DND-41 (cell line): ENCODE results near the gene AJAP1.

Experiments
- ATAC-seq: fragments of 200-7000 bp; cut with Tn5 transposase; 3 replicates; pipeline ENCODE4 v1.9.1; 2021; ENCODE audit warnings: low read depth; ENCODE audit not compliant: insufficient read depth
- DNase-seq: peaks from one replicate; pipeline ENCODE4 v3.0.0-alpha.2; 2020
- H2AFZ ChIP-seq: 2 replicates; pipeline ENCODE4 v1.6.0; 2012; ENCODE audit warnings: low read depth, low read length
- H3K27ac ChIP-seq: 2 replicates; pipeline ENCODE4 v1.5.1; 2012; ENCODE audit warnings: low read length, inconsistent platforms
- H3K27me3 ChIP-seq: fragments of 200-600 bp; sonication (generic); 2 replicates; pipeline ENCODE4 v1.6.0; 2012; ENCODE audit warnings: low read length, mild to moderate bottlenecking, inconsistent platforms; ENCODE audit not compliant: insufficient read depth, poor library complexity
- H3K36me3 ChIP-seq: 2 replicates; pipeline ENCODE4 v1.5.1; 2012; ENCODE audit warnings: low read length, inconsistent platforms; ENCODE audit not compliant: insufficient read depth
- H3K4me1 ChIP-seq: 2 replicates; pipeline ENCODE4 v1.5.1; 2012; ENCODE audit warnings: mild to moderate bottlenecking, low read length; ENCODE audit not compliant: insufficient read depth
- H3K4me2 ChIP-seq: 2 replicates; pipeline ENCODE4 v1.6.0; 2012; ENCODE audit warnings: mild to moderate bottlenecking, moderate library complexity, low read length, inconsistent platforms; ENCODE audit not compliant: insufficient read depth
- H3K4me3 ChIP-seq, 2 experiments: fragments of 200-600 bp in 1 of 2; shearing (Covaris generic) in 1 of 2; 2 replicates each; pipeline ENCODE4 v1.5.1; 2012 to 2016; ENCODE audit warnings: inconsistent platforms in 2 of 2, low read length in 2 of 2, mild to moderate bottlenecking in 2 of 2, low read depth in 1 of 2, moderate library complexity in 1 of 2
- H3K79me2 ChIP-seq: 2 replicates; pipeline ENCODE4 v1.6.0; 2012; ENCODE audit warnings: low read length, inconsistent platforms; ENCODE audit not compliant: insufficient read depth
- H3K9ac ChIP-seq: 2 replicates; pipeline ENCODE4 v1.6.0; 2012; ENCODE audit warnings: low read depth, mild to moderate bottlenecking, inconsistent platforms, low read length, moderate library complexity
- H3K9me3 ChIP-seq: 2 replicates; pipeline ENCODE4 v1.5.1; 2012; ENCODE audit warnings: low read length, moderate library complexity, mild to moderate bottlenecking, inconsistent platforms; ENCODE audit not compliant: insufficient read depth, severe bottlenecking
- H4K20me1 ChIP-seq: 2 replicates; pipeline ENCODE4 v1.6.0; 2012; ENCODE audit warnings: low read length; ENCODE audit not compliant: insufficient read depth
- CTCF ChIP-seq: IDR thresholded peaks from 2 replicates; pipeline ENCODE4 v1.5.1; 2012; ENCODE audit warnings: borderline replicate concordance, low read length, moderate library complexity, mild to moderate bottlenecking; ENCODE audit not compliant: poor library complexity, severe bottlenecking; ENCODE audit errors: extremely low read depth
- EZH2 ChIP-seq: IDR thresholded peaks from 3 replicates; pipeline ENCODE4 v1.6.1; 2012; ENCODE audit warnings: borderline replicate concordance, low read depth, mild to moderate bottlenecking, moderate library complexity, low read length, inconsistent platforms; ENCODE audit not compliant: severe bottlenecking

AJAP1 gene

DNA sequence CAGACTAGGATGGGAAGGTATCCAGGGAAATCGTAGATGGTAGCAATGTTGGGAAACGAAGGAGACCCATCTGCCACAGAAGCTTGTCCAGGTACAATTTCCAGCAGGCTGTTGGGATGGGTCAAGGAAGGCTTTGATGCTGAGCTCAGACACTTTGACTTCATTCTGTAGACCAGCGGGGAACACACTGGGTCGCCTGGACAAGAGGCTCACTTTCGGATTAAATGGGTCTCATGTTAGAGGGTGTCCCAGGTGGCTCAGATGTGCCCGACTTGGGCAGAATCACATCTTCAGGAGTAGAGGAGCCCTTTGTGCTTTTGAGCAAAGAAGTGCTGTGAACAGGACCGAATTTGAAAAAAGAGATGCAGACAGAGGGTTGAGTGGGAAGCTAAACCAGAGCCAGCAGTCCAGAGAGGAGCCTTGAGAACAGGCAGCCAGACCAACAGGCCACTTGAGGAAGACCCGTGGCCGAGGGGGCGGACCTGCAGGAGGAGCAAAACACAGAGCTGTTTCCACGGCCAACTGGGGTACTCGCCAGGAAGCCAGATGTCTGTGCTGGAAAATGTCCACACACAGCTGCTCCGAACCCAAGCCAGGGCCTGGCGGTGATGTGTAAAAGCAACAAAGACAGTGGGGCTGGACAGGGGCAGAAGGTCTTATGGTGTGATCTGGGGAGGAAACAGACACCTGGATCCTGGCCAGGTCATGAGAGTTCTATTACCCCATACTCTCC lies 146.9 kb downstream of the AJAP1 start:
- no peaks in the 10 kb centered on the region for H3K27me3 ChIP-seq
- H3K4me1 ChIP-seq, result no peaks in the 10 kb centered on the region
- no peak overlapping the region for H3K4me2 ChIP-seq
- H3K9me3 ChIP-seq, result peaks cover 3% of the 10 kb centered on the region
- no peak overlapping the region for H2AFZ ChIP-seq
- H4K20me1 ChIP-seq, result no peaks in the 10 kb centered on the region
- no peaks in the 10 kb centered on the region for H3K79me2 ChIP-seq
- no peak overlapping the region for H3K4me3 ChIP-seq
- no peaks in the 10 kb centered on the region for H3K36me3 ChIP-seq
- DNase-seq (no peak), ATAC-seq (no peak)
- H3K9ac ChIP-seq, result no peak overlapping the region
- no peak overlapping the region for H3K27ac ChIP-seq
- TF ChIP-seq CTCF (no peak), EZH2 (no peak)

DNA sequence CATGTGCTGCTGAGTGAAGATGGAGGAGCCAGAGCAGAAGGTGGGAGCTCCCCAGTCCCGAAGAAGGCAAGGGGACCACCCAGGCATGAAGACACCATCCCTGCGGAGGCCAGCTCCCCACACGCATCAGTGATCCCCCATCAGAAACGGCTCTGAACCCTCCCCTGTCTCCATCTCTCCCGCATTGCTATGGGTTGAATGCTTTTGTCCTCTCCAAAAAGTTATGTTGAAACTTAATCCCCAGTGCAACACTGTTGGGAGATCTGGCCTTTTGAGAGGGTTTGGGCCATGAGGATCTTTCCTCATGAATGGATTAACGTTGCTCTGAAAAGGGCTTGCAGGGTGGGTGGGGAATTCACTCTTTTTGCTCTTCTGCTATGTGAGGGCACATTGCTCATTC lies 147.6 kb downstream of the AJAP1 start:
- Histone ChIP-seq H3K4me1 (no peaks in the 10 kb centered on the region), H3K36me3 (no peaks in the 10 kb centered on the region), H3K4me3 (no peak overlapping the region), H3K9me3 (peaks cover 3% of the 10 kb centered on the region), H3K79me2 (no peaks in the 10 kb centered on the region), H3K4me2 (no peak overlapping the region), H2AFZ (no peak overlapping the region), H4K20me1 (no peaks in the 10 kb centered on the region), H3K27ac (no peak overlapping the region), H3K27me3 (no peaks in the 10 kb centered on the region), H3K9ac (no peak overlapping the region)
- ATAC-seq (no peak), DNase-seq (no peak)
- TF ChIP-seq EZH2, result no peak
- TF ChIP-seq CTCF, result no peak

- Histone ChIP-seq H3K4me3 (no peak overlapping the region), H3K36me3 (no peaks in the 10 kb centered on the region), H3K79me2 (no peaks in the 10 kb centered on the region), H3K4me2 (no peak overlapping the region), H3K27ac (no peak overlapping the region), H3K4me1 (no peaks in the 10 kb centered on the region), H2AFZ (no peak overlapping the region), H3K27me3 (no peaks in the 10 kb centered on the region), H4K20me1 (no peaks in the 10 kb centered on the region), H3K9ac (no peak overlapping the region), H3K9me3 (peaks cover 3% of the 10 kb centered on the region)
- TF ChIP-seq EZH2 (no peak), CTCF (no peak)
- no peak for DNase-seq
- ATAC-seq, result no peak
Measured at GRCh38 chr1:4803335-4803734, 148.9 kb downstream of the AJAP1 start.

DNA sequence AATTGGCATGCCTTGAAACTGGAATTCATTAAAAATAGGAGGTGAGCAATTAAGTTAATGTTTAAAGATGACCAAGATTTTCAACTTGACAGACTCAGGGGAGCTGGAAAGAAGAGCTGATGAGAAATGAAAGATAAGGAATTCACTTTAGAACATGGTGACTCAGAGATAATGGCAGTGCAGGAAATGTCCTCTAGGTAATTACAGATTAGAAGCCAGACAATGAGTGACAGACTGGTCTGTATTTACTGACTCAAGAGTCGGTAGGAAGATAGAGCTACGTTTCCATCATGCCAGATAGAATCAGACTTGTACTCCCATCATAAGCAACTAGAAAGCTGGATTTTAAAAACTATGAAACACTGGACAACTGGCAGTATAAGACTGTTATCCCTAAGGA lies 151.6 kb downstream of the AJAP1 start:
- H3K9me3 ChIP-seq, result no peaks in the 10 kb centered on the region
- H3K4me3 ChIP-seq, result no peak overlapping the region
- no peaks in the 10 kb centered on the region for H3K79me2 ChIP-seq
- no peaks in the 10 kb centered on the region for H3K36me3 ChIP-seq
- no peaks in the 10 kb centered on the region for H3K27me3 ChIP-seq
- H2AFZ ChIP-seq, result no peak overlapping the region
- no peak for TF ChIP-seq EZH2
- no peak for TF ChIP-seq CTCF
- DNase-seq, result no peak
- H4K20me1 ChIP-seq, result no peaks in the 10 kb centered on the region
- H3K4me2 ChIP-seq, result no peak overlapping the region
- H3K9ac ChIP-seq, result no peak overlapping the region
- no peaks in the 10 kb centered on the region for H3K4me1 ChIP-seq
- no peak for ATAC-seq
- H3K27ac ChIP-seq, result no peak overlapping the region
